OCI-LY1 (cell line): Measurements from ENCODE around the gene CYREN.

Experiments used
- H2AFZ ChIP-seq: fragments of 200-600 bp; sonication (generic), shearing (Covaris generic); 2 replicates; pipeline ENCODE4 v1.6.0; 2014; ENCODE audit warnings: antibody characterized with exemption, mild to moderate bottlenecking, low read length
- H3F3A ChIP-seq: fragments of 200-600 bp; sonication (generic), shearing (Covaris generic); 2 replicates; pipeline ENCODE4 v1.6.0; 2014; ENCODE audit warnings: mild to moderate bottlenecking, antibody characterized with exemption, low read length, moderate library complexity; ENCODE audit not compliant: insufficient read depth
- H3K27ac ChIP-seq: fragments of 200-600 bp; sonication (generic); 2 replicates; pipeline ENCODE4 v1.5.1; 2014; ENCODE audit warnings: low read length, mixed run types, mild to moderate bottlenecking, low read depth; ENCODE audit not compliant: poor library complexity, severe bottlenecking
- H3K27me3 ChIP-seq: fragments of 200-600 bp; sonication (generic); 2 replicates; pipeline ENCODE4 v1.6.0; 2014; ENCODE audit warnings: antibody characterized with exemption, mild to moderate bottlenecking, low read length, moderate library complexity; ENCODE audit not compliant: insufficient read depth
- H3K36me3 ChIP-seq: fragments of 200-600 bp; sonication (generic); 2 replicates; pipeline ENCODE4 v1.6.1; 2014; ENCODE audit warnings: mild to moderate bottlenecking, antibody characterized with exemption, low read length, moderate library complexity, mixed read lengths; ENCODE audit not compliant: insufficient read depth
- H3K4me1 ChIP-seq: fragments of 200-600 bp; sonication (generic); 2 replicates; pipeline ENCODE4 v1.5.1; 2014; ENCODE audit warnings: mild to moderate bottlenecking, low read length, moderate library complexity; ENCODE audit not compliant: insufficient read depth, severe bottlenecking
- H3K4me2 ChIP-seq: fragments of 200-600 bp; sonication (generic), shearing (Covaris generic); 2 replicates; pipeline ENCODE4 v1.6.1; 2014; ENCODE audit warnings: low read length
- H3K4me3 ChIP-seq: fragments of 200-600 bp; sonication (generic); 2 replicates; pipeline ENCODE4 v1.5.1; 2014; ENCODE audit warnings: low read length, low read depth, mild to moderate bottlenecking, mixed read lengths; ENCODE audit not compliant: poor library complexity, severe bottlenecking
- H3K79me2 ChIP-seq: fragments of 200-600 bp; shearing (Covaris generic); 2 replicates; pipeline ENCODE4 v1.6.1; 2016; ENCODE audit warnings: mixed run types, low read length, mixed read lengths; ENCODE audit not compliant: insufficient read depth
- H3K9ac ChIP-seq: fragments of 200-600 bp; sonication (generic), shearing (Covaris generic); 2 replicates; pipeline ENCODE4 v1.6.1; 2014; ENCODE audit warnings: mild to moderate bottlenecking, low read length, mixed read lengths
- H3K9me2 ChIP-seq: fragments of 200-600 bp; sonication (generic), shearing (Covaris generic); 2 replicates; pipeline ENCODE4 v1.6.1; 2014; ENCODE audit warnings: low read depth, mild to moderate bottlenecking, low read length, mixed read lengths
- H3K9me3 ChIP-seq: fragments of 200-600 bp; shearing (Covaris generic); 2 replicates; pipeline ENCODE4 v1.6.1; 2014; ENCODE audit warnings: low read length, mixed read lengths
- H4K20me1 ChIP-seq: fragments of 200-600 bp; sonication (generic), shearing (Covaris generic); 2 replicates; pipeline ENCODE4 v1.6.0; 2016; ENCODE audit warnings: mild to moderate bottlenecking, low read length; ENCODE audit not compliant: insufficient read depth
- CTCF ChIP-seq: fragments of 200-600 bp; sonication (generic), shearing (Covaris generic); IDR thresholded peaks from 2 replicates; pipeline ENCODE4 v1.5.1; 2017; ENCODE audit warnings: mild to moderate bottlenecking, antibody characterized with exemption, low read length, moderate library complexity, mixed read lengths
- EZH2 ChIP-seq: fragments of 200-600 bp; sonication (generic), shearing (Covaris generic); IDR thresholded peaks from 2 replicates; pipeline ENCODE4 v1.8.0; 2017; ENCODE audit warnings: borderline replicate concordance, mixed run types, mild to moderate bottlenecking, antibody characterized with exemption, low read length, moderate library complexity, mixed read lengths

Gene CYREN

GRCh38 chr7:135121868-135122267, 48.6 kb downstream of the CYREN start:
- Histone ChIP-seq H3K4me1 (no peaks in the 10 kb centered on the region), H3K9me2 (no peaks in the 10 kb centered on the region), H3K9me3 (no peaks in the 10 kb centered on the region), H3K9ac (no peak overlapping the region), H4K20me1 (no peaks in the 10 kb centered on the region), H3K27me3 (no peaks in the 10 kb centered on the region), H3K4me3 (no peak overlapping the region), H3K4me2 (no peak overlapping the region), H3F3A (no peaks in the 10 kb centered on the region), H3K36me3 (no peaks in the 10 kb centered on the region), H3K79me2 (no peaks in the 10 kb centered on the region), H3K27ac (no peak overlapping the region), H2AFZ (no peak overlapping the region)
- TF ChIP-seq EZH2 (no peak), CTCF (no peak)

- no peaks in the 10 kb centered on the region for H4K20me1 ChIP-seq
- H3K27me3 ChIP-seq: no peaks in the 10 kb centered on the region
- H3K4me3 ChIP-seq: no peak overlapping the region
- H3K36me3 ChIP-seq: no peaks in the 10 kb centered on the region
- no peaks in the 10 kb centered on the region for H3K9me3 ChIP-seq
- H3K79me2 ChIP-seq: no peaks in the 10 kb centered on the region
- H3K9me2 ChIP-seq: no peaks in the 10 kb centered on the region
- H2AFZ ChIP-seq: no peak overlapping the region
- no peak for TF ChIP-seq EZH2
- no peak for TF ChIP-seq CTCF
- no peaks in the 10 kb centered on the region for H3K4me1 ChIP-seq
- no peak overlapping the region for H3K27ac ChIP-seq
- H3K9ac ChIP-seq: no peak overlapping the region
- no peak overlapping the region for H3K4me2 ChIP-seq
- H3F3A ChIP-seq: no peaks in the 10 kb centered on the region
Measured at GRCh38 chr7:135117096-135117495, 53.4 kb downstream of the CYREN start.
